NCI-H446 treated with DMSO at 0.1 percent for 48 hours (cell line): ENCODE data around the gene NDUFA1.
"Not testable (repeated sequence)": the region's sequence is repeated elsewhere in the genome, so short reads cannot be mapped to it uniquely, and the experiment has no call there.

ENCODE experiments used
- DNase-seq: peaks from one replicate; lab custom pipeline; 2025; lab: John Stamatoyannopoulos, UW

The NDUFA1 gene

DNA sequence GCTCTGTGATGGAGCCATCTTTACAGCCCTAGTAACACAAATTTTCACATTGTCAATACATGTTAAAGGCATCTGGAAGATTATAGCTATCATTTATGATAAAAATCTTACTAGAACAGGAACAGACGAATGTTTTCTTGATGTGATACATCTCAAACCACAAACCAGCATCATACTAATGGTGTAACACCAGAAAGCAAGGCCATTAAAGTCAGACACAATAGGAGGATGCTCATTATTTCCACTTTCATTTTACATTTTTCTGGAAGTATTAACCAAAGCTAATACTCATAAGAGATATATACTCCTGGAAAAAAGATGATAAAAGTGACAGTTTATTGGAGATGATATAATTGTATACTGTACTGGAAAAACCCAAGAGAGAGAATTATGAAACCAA, 29.3 kb downstream of the NDUFA1 start:
- DNase-seq, result no peak

- DNase-seq, result no peak
Measured at GRCh38 chrX:119916310-119916709, 44.7 kb downstream of the NDUFA1 start.

GRCh38 chrX:119917877-119918276, 46.2 kb downstream of the NDUFA1 start:
- no peak for DNase-seq

GRCh38 chrX:119919835-119920585, 48.4 kb downstream of the NDUFA1 start:
- DNase-seq, result no peak

- not testable (repeated sequence) for DNase-seq
Measured at GRCh38 chrX:119922391-119922790, 50.8 kb downstream of the NDUFA1 start.
